ENCODE measurements around the gene RPL3.

The RPL3 gene

GRCh38 chr22:39298241-39298987 lies 21.0 kb downstream of the RPL3 start:
- TF ChIP-seq, protein P1, sequence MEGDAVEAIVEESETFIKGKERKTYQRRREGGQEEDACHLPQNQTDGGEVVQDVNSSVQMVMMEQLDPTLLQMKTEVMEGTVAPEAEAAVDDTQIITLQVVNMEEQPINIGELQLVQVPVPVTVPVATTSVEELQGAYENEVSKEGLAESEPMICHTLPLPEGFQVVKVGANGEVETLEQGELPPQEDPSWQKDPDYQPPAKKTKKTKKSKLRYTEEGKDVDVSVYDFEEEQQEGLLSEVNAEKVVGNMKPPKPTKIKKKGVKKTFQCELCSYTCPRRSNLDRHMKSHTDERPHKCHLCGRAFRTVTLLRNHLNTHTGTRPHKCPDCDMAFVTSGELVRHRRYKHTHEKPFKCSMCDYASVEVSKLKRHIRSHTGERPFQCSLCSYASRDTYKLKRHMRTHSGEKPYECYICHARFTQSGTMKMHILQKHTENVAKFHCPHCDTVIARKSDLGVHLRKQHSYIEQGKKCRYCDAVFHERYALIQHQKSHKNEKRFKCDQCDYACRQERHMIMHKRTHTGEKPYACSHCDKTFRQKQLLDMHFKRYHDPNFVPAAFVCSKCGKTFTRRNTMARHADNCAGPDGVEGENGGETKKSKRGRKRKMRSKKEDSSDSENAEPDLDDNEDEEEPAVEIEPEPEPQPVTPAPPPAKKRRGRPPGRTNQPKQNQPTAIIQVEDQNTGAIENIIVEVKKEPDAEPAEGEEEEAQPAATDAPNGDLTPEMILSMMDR (IDR thresholded peaks at IDR 0.05; ENCODE audit: extremely low read depth, missing control alignments), result no peak
- DNase-seq (ENCODE audit: low spot score), result no peak

DNA sequence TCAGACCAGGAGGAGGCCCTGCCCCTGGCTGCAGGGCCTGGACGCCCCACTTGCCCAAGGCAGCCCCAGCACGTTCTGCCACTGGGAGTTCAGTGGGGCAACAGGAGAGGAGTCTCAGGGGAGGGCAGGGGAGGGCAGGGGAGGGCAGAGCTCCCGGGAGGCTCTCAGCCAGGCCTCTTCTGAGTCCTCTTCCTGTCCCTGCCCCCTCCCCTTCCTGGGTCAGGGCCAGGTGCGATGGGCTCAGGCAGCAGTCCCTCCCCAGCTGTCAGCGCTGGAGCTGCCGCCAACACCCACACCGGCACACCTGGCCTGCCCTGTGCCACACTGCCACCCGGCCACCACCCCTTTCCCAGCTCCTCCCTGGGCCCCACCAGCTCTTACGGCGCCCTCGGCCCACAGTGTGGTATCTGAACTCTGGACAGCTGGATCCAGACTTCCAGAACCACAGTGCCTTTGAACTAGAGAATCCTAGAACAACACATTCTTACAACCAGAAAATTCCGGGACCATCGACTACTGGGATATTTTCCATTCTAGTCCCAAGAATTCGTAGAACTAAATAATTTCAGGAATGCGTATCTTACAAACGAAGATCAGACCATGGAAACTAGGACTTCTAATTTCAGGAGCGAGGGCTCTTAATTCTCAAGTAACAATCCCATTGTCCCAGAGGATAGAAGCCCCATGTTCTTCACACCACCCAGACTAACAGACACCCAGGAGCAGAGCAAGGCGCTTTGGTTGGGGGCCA lies 21.8 kb downstream of the RPL3 start:
- no peak for DNase-seq (ENCODE audit: low spot score)
- TF ChIP-seq, protein P1 (IDR thresholded peaks at IDR 0.05; ENCODE audit: extremely low read depth, missing control alignments), result no peak

DNA sequence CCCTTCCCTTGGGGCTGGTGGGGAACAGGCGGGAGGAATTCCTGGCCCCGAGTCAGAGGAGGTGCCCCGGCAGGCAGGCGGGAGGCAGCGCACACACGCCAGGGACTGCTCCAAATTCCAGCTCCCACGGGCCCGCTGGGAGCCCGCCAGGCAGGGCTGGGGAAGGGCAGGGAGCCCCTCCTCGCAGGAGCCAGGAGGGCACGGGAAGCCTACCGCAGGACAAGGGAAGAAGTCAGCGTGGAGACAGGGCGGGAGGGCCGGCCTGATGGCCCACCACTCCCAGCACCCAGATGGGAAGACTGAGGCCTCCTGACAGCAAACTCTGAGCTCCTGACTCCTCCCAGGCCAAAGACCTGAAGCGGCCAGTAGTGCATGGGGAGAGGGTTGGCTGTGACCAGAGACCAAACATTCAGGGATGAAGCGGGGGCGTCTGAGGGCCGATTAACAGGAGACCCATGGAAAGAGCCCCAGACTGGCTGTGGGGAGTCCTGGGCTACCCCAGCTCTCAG lies 22.4 kb downstream of the RPL3 start:
- TF ChIP-seq, protein P1 (IDR thresholded peaks at IDR 0.05; ENCODE audit: extremely low read depth, missing control alignments), result no peak
- no peak for DNase-seq (ENCODE audit: low spot score)

- TF ChIP-seq, protein P1 (IDR thresholded peaks at IDR 0.05; ENCODE audit: extremely low read depth, missing control alignments), result no peak
- no peak for DNase-seq (ENCODE audit: low spot score)
Measured at GRCh38 chr22:39296535-39296934, 22.9 kb downstream of the RPL3 start.

DNA sequence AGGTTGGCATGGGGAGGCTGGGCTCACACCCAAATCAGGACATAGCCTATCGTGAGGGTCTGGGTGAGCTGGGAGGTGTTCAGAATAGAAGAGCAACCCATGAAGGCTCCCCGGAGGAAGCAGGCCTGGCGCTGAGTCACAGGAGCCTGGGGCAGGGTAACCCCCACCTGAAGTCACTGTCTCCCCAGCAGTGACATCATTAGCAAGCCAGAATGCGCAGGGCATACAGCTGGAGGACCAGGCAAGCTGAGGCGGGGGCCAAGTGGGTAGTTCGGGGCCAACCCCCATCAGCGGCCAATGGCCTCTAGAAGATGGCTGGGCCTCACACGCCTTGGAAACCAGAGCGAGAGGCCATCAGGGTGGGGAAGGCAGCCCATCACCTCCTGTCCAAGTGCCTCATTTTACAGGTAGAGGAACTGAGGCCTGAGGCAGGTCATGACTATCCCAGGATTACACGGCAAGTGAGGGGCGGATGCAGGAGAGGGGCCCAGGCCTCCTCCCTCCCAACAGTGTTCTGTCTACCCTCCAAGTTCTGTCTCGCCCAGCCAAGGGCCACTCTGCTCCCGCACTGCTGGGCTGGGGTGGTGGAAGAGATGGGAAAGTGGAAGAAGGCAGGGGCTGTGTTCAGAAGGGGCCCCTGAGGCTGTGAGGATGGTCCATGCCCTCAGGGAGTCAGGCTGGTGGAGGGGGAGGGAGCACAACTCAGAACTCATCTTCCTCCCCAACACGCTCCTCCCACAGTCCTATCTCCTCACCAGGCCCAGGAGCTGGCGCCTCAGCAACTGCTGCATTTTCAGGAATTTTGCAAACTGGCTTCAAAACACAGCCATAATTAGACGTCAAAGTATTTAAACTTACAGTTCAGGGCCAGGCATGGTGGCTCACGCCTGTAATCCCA lies 24.6 kb downstream of the RPL3 start:
- no peak for DNase-seq (ENCODE audit: low spot score)
- TF ChIP-seq, protein P1 (IDR thresholded peaks at IDR 0.05; ENCODE audit: extremely low read depth, missing control alignments), result no peak

- DNase-seq (ENCODE audit: low spot score), result no peak
- TF ChIP-seq, protein P1 (IDR thresholded peaks at IDR 0.05; ENCODE audit: extremely low read depth, missing control alignments), result no peak
Measured at GRCh38 chr22:39293766-39294368, 25.6 kb downstream of the RPL3 start.

Data from GM20000 (cell line).